Epithelial cell of proximal tubule (primary cell): ENCODE measurements around the gene CENPM. TPM values are rescaled to one million over a fixed set of nuclear protein-coding genes. Genes with fewer than 3 reads are reported as not detected.

Source experiments
- DNase-seq: peaks from one replicate; pipeline ENCODE4 v3.0.0-alpha.2; 2011; ENCODE audit warnings: low read depth
- H3K4me3 ChIP-seq: 2 replicates; pipeline ENCODE4 v1.5.1; 2011; ENCODE audit warnings: low read depth, mild to moderate bottlenecking, low read length
- total RNA-seq: library from RNA; depleted of rRNA; stranded (reverse); fragments of >200 nt; gene quantifications from 2 replicates; pipeline ENCODE4 v1.2.3, GENCODE V29; 2015
- TF ChIP-seq, protein P1 (sequence below): conservative IDR thresholded peaks from 2 replicates; pipeline ENCODE4 v1.5.1; 2012; ENCODE audit warnings: low read depth, mild to moderate bottlenecking, low read length

Gene CENPM
- total RNA-seq, 1 donor from 2014 or later: 58.2 TPM

DNA sequence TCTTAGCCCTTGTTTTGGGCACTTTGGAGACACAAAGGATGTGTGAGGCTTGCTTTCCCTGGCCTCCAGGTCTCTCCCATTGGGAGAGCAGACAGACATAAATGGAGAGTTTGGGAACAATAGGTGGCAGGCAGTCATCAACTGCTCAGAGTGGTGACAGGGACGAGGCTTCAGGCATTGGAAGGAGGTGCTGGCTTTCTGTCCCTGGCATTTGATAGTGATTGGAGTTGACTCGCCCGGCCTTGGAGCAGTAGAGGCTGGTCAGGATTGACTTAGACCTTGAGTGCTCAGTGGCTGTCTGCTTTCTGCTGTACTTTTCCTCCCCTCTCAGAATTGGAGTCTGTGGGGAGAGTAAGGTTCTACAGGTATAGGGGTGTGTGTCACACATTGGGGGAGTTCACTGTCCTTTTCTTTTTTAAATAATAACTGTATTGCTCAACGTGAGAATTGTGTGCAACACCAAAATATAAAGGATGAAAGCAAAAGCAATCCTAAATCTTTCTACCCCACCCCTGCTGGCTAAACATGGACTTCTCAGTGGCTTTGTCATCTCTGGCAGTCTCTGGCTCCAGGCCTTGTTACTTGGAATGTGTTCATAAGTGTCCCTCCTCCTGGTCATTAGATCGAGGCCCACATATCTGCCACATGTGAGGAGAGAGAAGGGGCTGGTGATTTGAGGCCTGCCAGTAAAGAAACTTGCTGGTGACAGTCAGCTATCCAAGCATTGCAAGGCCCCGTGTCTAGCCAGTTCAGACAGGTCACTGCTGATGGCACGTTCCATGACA, 53.2 kb downstream of the CENPM start:
- H3K4me3 ChIP-seq: no peak overlapping the region
- DNase-seq: no peak
- TF ChIP-seq, protein P1, sequence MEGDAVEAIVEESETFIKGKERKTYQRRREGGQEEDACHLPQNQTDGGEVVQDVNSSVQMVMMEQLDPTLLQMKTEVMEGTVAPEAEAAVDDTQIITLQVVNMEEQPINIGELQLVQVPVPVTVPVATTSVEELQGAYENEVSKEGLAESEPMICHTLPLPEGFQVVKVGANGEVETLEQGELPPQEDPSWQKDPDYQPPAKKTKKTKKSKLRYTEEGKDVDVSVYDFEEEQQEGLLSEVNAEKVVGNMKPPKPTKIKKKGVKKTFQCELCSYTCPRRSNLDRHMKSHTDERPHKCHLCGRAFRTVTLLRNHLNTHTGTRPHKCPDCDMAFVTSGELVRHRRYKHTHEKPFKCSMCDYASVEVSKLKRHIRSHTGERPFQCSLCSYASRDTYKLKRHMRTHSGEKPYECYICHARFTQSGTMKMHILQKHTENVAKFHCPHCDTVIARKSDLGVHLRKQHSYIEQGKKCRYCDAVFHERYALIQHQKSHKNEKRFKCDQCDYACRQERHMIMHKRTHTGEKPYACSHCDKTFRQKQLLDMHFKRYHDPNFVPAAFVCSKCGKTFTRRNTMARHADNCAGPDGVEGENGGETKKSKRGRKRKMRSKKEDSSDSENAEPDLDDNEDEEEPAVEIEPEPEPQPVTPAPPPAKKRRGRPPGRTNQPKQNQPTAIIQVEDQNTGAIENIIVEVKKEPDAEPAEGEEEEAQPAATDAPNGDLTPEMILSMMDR: no peak

DNA sequence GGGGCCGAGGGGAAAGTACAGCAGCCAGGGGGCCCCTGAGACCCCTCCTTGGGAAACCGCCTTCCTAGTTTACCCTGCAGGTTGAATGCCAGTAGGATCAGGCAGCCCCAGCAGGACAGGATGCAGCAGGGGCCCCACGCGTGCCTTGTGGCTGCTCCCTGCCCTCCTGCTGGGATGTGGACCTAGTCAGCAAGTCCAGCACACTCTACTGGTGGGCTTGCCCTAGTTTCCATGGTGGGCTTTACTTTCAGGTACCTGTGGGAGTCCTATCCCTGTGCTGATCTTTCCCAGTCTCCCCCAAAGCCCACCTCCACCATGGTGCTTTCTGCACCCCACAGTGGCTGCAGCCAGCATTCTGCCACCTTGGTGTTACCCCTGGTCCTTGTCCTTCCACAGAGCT, 54.2 kb downstream of the CENPM start:
- no peak overlapping the region for H3K4me3 ChIP-seq
- no peak for DNase-seq
- TF ChIP-seq, protein P1: no peak

DNA sequence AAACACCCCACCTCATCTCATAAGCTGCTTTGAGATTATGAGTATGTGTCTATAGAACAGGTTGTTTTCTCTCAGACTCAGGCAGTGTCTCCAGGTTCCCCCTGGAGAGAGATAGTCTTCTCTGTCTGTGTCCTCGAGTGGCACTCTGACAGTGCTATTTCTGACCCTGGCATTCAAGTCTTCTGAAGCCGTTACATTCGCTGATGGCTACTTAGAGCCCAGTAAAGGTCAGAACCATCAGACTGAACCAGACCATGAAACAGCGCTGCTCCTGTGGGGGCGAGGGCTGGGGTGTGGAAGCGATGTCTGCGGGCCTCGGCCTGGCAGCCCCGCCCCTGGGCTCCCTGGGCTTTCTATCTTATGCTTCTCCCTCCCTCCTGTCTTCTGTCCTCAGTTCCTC, 55.5 kb downstream of the CENPM start:
- no peak overlapping the region for H3K4me3 ChIP-seq
- TF ChIP-seq, protein P1: no peak
- DNase-seq: no peak

Other genes starting within 250 kb of the CENPM start
- 0.14 and 0.35 TPM in 2 replicates for gene MEI1, start 247.6 kb downstream of the CENPM start, total RNA-seq
- 17.8 and 21.7 TPM in 2 replicates for gene CCDC134, start 146.5 kb downstream of the CENPM start, total RNA-seq
- 61.1 and 73.4 TPM in 2 replicates for gene SREBF2, start 114.0 kb downstream of the CENPM start, total RNA-seq
- gene SHISA8, start 32.1 kb downstream of the CENPM start, total RNA-seq: not detected in 2 replicates
- gene TNFRSF13C, start 20.3 kb downstream of the CENPM start, total RNA-seq: 1.0 TPM in 1 of 2 replicates, not detected in the other
- gene SEPTIN3, start 22.3 kb upstream of the CENPM start, total RNA-seq: 0.06 and 0.14 TPM in 2 replicates
- 0.17 TPM in 1 of 2 replicates, not detected in the other for gene WBP2NL, start 51.6 kb upstream of the CENPM start, total RNA-seq
- 38.9 and 41.2 TPM in 2 replicates for gene NAGA, start 123.7 kb upstream of the CENPM start, total RNA-seq
- 10.9 and 11.2 TPM in 2 replicates for gene PHETA2, start 127.1 kb upstream of the CENPM start, total RNA-seq
- 1.1 and 3.0 TPM in 2 replicates for gene SMDT1, start 132.5 kb upstream of the CENPM start, total RNA-seq
- gene NDUFA6, start 143.6 kb upstream of the CENPM start, total RNA-seq: 91.0 and 108 TPM in 2 replicates
- gene CYP2D6, start 183.7 kb upstream of the CENPM start, total RNA-seq: 0.14 and 0.29 TPM in 2 replicates